Gastroesophageal sphincter (tissue), 3 donors: ENCODE measurements around the gene IL31RA.

Experiments
- CTCF ChIP-seq, 4 experiments: fragments of 200-600 bp in 2 of 4; fragments of 450-650 bp in 2 of 4; sonication (generic) in 1 of 4; IDR thresholded peaks; one replicate each; pipeline ENCODE4 v1.5.1; 2017 to 2019; ENCODE audit warnings: antibody characterized with exemption in 4 of 4, mild to moderate bottlenecking in 2 of 4, moderate library complexity in 2 of 4
- EP300 ChIP-seq: sonication (generic); formaldehyde crosslinking; IDR thresholded peaks from one replicate; pipeline ENCODE4 v1.6.1; 2017; ENCODE audit warnings: antibody characterized with exemption, mild to moderate bottlenecking
- POLR2A ChIP-seq, 2 donors: fragments of 450-650 bp; IDR thresholded peaks; one replicate each; pipeline ENCODE4 v1.6.1; 2017; ENCODE audit warnings: antibody characterized with exemption in 2 of 2, mild to moderate bottlenecking in 2 of 2, moderate library complexity in 1 of 2
- POLR2AphosphoS5 ChIP-seq: sonication (generic); formaldehyde crosslinking; IDR thresholded peaks from one replicate; pipeline ENCODE4 v1.6.1; 2017; ENCODE audit warnings: antibody characterized with exemption

GRCh38 chr5:55959208-55959607, 108.1 kb downstream of the IL31RA start:
- TF ChIP-seq POLR2A (IDR thresholded peaks at IDR 0.05) (no peak), CTCF (IDR thresholded peaks at IDR 0.05) (no peak), POLR2AphosphoS5 (no peak), EP300 (no peak)
